Astrocyte of the spinal cord (primary cell): Measurements from ENCODE around the gene IL17REL.

Experiments used
- DNase-seq: peaks from one replicate; pipeline ENCODE4 v3.0.0; 2011; ENCODE audit warnings: low read depth, low spot score
- H3K4me3 ChIP-seq: 2 replicates; pipeline ENCODE4 v1.5.1; 2011; ENCODE audit warnings: low read depth, mild to moderate bottlenecking, low read length, moderate library complexity
- in situ Hi-C: cut with HindIII; loops from 2 replicates; pipeline ENCODE4 v1.10.0; 2017; ENCODE audit warnings: low sequenced_read_pairs
- TF ChIP-seq, protein P1 (sequence below): IDR thresholded peaks from 2 replicates; pipeline ENCODE4 v1.5.1; 2012; ENCODE audit warnings: low read depth, mild to moderate bottlenecking, low read length, inconsistent platforms

The IL17REL gene

DNA sequence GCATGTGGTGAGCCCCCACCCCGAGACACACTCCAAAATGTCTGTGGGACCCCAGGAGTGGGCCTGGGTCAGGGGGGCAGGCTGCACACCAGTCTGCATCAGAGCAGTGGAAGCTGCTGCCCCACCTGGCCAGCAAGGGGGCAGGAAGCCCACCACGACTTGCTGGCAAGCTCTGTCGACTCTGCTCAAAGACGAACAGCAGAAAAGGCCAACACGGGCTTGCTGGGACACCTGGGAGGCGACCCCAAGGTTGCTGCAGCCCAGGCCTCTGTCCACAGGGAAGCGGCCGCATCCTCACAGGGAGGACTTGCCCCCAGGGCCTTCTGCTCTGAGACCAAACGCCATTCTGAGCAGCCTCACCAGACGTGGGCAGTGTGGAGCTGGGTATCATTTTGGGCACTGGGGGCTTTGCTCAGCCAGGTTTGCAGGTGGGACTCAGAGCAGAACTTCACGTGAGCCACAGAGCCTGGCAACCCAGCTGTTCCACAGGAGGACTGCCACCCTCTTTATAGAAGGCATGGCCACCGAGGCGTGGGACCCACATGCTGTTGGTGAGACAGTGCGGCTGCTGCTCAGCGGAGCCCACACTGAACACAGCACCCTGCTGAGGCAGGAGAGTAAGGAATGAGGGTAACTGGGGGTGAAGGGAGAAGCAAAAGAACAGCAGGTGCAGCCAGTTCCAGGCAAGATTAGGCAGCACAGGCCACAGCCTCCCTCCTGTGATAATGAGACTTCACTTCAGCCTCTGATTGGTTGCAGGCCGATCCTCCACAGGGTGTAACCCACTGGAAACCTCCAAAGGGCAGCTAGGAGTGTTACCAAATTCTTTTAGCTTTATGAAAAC, 11.0 kb downstream of the IL17REL start:
- TF ChIP-seq, protein P1, sequence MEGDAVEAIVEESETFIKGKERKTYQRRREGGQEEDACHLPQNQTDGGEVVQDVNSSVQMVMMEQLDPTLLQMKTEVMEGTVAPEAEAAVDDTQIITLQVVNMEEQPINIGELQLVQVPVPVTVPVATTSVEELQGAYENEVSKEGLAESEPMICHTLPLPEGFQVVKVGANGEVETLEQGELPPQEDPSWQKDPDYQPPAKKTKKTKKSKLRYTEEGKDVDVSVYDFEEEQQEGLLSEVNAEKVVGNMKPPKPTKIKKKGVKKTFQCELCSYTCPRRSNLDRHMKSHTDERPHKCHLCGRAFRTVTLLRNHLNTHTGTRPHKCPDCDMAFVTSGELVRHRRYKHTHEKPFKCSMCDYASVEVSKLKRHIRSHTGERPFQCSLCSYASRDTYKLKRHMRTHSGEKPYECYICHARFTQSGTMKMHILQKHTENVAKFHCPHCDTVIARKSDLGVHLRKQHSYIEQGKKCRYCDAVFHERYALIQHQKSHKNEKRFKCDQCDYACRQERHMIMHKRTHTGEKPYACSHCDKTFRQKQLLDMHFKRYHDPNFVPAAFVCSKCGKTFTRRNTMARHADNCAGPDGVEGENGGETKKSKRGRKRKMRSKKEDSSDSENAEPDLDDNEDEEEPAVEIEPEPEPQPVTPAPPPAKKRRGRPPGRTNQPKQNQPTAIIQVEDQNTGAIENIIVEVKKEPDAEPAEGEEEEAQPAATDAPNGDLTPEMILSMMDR, result no peak
- in situ Hi-C loops, result no loop called here
- no peak for DNase-seq
- H3K4me3 ChIP-seq, result no peak overlapping the region

DNA sequence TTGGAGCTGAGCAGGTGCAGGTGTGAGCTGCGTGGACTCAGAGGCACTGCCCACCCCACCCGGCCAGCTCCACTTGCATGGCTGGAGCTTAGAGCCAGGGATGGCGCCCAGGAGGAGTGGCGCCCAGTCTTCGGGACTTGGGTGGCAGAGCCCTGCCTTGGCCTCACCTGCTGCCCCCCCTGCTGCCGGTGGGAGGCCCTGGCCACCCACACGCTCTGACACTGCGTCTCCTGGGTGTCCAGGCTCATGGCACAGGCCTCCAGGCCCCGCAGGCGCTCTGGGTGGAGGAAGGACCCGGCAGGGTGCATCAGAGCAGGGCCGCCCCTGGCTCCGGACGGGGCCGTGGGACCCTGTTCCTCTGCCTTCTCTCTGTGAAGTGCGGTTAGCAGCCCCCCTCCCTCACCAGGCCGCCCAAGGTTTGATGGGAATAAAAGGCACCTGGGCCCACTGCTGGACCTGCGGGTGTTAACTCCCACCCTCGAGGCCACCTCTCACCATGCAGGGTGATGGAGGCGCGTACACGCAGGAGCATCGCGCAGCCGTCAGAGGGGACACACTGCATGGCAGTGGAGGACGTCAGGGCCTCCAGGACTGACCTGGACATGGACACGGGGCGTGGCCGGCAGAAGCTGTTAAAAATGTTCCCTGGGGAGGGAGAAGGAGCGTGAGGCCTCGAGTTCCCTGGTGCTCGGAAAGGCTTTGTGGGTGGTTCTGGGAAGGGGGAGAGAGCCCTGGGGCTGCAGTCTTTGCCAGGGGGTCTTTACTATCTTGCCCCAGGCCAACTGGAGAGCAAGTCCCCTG, 11.8 kb downstream of the IL17REL start:
- DNase-seq, result no peak
- TF ChIP-seq, protein P1, result no peak
- H3K4me3 ChIP-seq, result no peak overlapping the region
- in situ Hi-C loops, result no loop called here

DNA sequence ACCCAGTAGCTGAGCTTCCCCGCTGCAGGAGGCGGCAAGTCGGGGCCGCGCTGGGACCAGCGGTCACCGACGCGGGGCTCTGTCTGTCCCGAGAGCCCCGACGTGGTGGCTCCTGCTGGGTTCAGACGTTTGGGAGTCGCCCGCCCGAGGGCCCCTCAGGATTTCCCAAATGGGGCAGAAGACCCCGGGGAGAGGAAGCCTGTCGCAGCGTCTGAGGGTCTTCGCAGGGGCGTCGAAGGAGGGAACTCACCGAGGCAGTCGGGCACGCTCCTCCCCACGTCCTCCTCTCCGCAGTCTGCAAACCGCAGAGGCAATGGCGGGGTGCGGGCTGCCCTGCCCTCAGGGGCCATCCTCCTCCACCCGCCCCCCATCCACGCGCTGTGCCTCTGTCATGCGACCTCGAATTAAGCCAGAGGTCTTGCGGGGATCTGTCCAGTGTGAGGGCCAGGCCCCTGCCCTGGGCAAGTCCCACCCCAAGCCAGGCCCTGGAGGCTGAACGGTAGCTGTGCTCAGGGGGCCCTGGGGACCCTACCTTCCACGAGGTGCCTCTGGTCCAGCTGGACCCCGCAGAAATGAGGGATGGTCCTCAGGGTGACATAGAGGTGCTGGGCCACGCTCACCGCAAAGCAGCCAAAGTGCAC, 12.5 kb downstream of the IL17REL start:
- no peak for DNase-seq
- no peak overlapping the region for H3K4me3 ChIP-seq
- in situ Hi-C loops, result no loop called here
- TF ChIP-seq, protein P1, result no peak

DNA sequence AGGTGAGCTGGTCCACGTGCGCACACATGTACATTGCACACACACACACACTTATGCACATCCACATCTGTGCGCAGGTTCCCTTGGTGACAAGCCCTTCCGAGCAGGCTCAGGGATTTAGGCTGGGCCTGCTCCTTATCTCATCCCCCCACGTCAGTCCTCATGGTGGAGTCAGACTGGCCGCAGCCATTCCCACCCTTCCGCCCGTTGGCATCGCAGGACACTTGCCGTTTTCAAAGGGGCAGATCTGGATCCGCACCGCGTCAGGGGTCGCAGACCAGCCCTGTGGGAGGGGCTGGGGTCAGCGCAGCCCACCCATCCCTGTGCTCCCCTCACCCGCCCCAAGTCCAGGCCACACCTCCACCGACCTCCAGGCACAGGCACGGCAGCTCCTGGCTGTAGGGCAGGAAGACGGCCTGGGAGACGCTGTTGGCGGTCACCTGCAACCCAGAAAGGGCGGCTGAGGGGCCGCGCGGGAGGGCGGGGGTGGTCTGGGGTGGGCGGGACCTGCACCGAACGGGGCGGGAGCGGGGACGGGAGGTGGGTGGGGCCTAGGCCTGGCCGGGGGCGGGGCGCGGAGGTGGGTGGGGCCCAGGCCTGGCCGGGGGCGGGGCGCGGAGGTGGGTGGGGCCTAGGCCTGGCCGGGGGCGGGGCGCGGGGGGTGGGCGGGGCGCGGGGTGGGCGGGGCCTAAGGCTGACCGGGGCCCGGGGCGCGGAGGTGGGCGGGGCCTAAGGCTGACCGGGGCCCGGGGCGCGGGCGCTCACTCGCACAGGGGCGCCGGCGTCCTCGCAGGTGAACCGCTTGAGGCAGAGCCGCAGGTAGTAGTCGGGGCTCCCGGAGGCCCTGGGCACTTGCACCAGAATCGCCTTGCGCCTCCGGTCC, 13.3 kb downstream of the IL17REL start:
- in situ Hi-C loops, result no loop called here
- H3K4me3 ChIP-seq, result no peak overlapping the region
- TF ChIP-seq, protein P1, result no peak
- DNase-seq, result no peak

DNA sequence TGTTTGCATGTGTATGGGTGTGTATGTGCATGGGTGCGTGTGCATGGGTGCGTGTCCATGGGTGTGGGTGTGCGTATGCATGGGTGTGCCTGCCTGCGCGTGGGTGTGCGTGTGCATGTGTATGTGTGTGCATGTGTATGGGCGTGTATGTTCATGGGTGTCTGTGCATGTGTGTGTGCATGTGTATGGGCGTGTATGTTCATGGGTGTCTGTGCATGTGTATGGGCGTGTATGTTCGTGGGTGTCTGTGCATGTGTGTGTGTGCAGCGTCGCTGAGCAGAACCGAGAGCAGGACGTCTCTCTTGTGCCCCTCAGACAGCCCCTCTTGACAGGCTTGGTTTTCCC, 13.9 kb downstream of the IL17REL start:
- in situ Hi-C loops, result no loop called here
- TF ChIP-seq, protein P1, result no peak
- no peak overlapping the region for H3K4me3 ChIP-seq
- no peak for DNase-seq
